LoVo (cell line): ENCODE data around the gene PPARGC1A.

Experiments used
- DNase-seq: peaks from one replicate; pipeline ENCODE4 v3.0.0-alpha.2; 2016; ENCODE audit warnings: low spot score

Gene PPARGC1A

GRCh38 chr4:23881674-23882337 is 8.0 kb downstream of the PPARGC1A start:
- no peak for DNase-seq

- DNase-seq: no peak
Observed at GRCh38 chr4:23881052-23881501, 8.8 kb downstream of the PPARGC1A start.

GRCh38 chr4:23878912-23879732 is 10.7 kb downstream of the PPARGC1A start:
- DNase-seq: no peak

GRCh38 chr4:23878246-23878891 is 11.5 kb downstream of the PPARGC1A start:
- no peak for DNase-seq

GRCh38 chr4:23877758-23878229 is 12.1 kb downstream of the PPARGC1A start:
- DNase-seq: no peak

GRCh38 chr4:23876418-23877089 is 13.3 kb downstream of the PPARGC1A start:
- no peak for DNase-seq

- DNase-seq: no peak
Observed at GRCh38 chr4:23875317-23875716, 14.5 kb downstream of the PPARGC1A start.

- no peak for DNase-seq
Observed at GRCh38 chr4:23874536-23874901, 15.3 kb downstream of the PPARGC1A start.

- no peak for DNase-seq
Observed at GRCh38 chr4:23873717-23874535, 15.9 kb downstream of the PPARGC1A start.

GRCh38 chr4:23871426-23871825 is 18.4 kb downstream of the PPARGC1A start:
- DNase-seq: no peak

- DNase-seq: no peak
Observed at GRCh38 chr4:23866450-23867075, 23.3 kb downstream of the PPARGC1A start.

GRCh38 chr4:23861897-23862296 is 27.9 kb downstream of the PPARGC1A start:
- no peak for DNase-seq

GRCh38 chr4:23860919-23861318 is 28.9 kb downstream of the PPARGC1A start:
- no peak for DNase-seq

GRCh38 chr4:23857367-23857959 is 32.4 kb downstream of the PPARGC1A start:
- DNase-seq: no peak

- no peak for DNase-seq
Observed at GRCh38 chr4:23856630-23857029, 33.2 kb downstream of the PPARGC1A start.

- DNase-seq: no peak
Observed at GRCh38 chr4:23855912-23856605, 33.8 kb downstream of the PPARGC1A start.

- DNase-seq: no peak
Observed at GRCh38 chr4:23853986-23854660, 35.7 kb downstream of the PPARGC1A start.

GRCh38 chr4:23851464-23851863 is 38.4 kb downstream of the PPARGC1A start:
- no peak for DNase-seq

GRCh38 chr4:23847158-23847557 is 42.7 kb downstream of the PPARGC1A start:
- no peak for DNase-seq
